Left lung (tissue), 10 donors: ENCODE data around the gene GGCX. TPM values are rescaled to one million over a fixed set of nuclear protein-coding genes. Genes with fewer than 3 reads are reported as not detected.
A peak's percentile ranks its signal among the peaks of the same experiment; 100 is the strongest.

ENCODE experiments used
- ATAC-seq: fragments of 200-7000 bp; cut with Tn5 transposase; one replicate; pipeline ENCODE4 v1.9.1; 2020; ENCODE audit warnings: moderate library complexity
- DNase-seq, 4 donors: peaks; one replicate each; pipeline ENCODE4 v3.0.0-alpha.2; 2013 to 2020
- H3K27ac ChIP-seq, 2 donors: fragments of 200-600 bp; sonication (generic) in 1 of 2; one replicate each; pipeline versions ENCODE4 v1.5.0 to v1.8.0; 2020 to 2021
- H3K27me3 ChIP-seq, 2 donors: fragments of 200-600 bp; sonication (generic) in 1 of 2; one replicate each; pipeline versions ENCODE4 v1.5.0 to v1.8.0; 2020 to 2021
- H3K36me3 ChIP-seq, 2 donors: fragments of 200-600 bp; sonication (generic) in 1 of 2; one replicate each; pipeline versions ENCODE4 v1.5.0 to v1.8.0; 2020 to 2021
- H3K4me1 ChIP-seq, 2 donors: fragments of 200-600 bp; one replicate each; pipeline ENCODE4 v1.8.0; 2021
- H3K4me3 ChIP-seq, 2 donors: fragments of 200-600 bp; sonication (generic) in 1 of 2; one replicate each; pipeline versions ENCODE4 v1.5.0 to v1.8.0; 2020 to 2021; ENCODE audit warnings: mild to moderate bottlenecking in 1 of 2
- H3K9me3 ChIP-seq, 2 donors: fragments of 200-600 bp; sonication (generic) in 1 of 2; one replicate each; pipeline versions ENCODE4 v1.5.0 to v1.8.0; 2020 to 2021
- CTCF ChIP-seq, 2 donors: fragments of 200-600 bp; sonication (generic) in 1 of 2; IDR thresholded peaks; one replicate each; pipeline versions ENCODE4 v1.5.0 to v1.8.0; 2021; ENCODE audit warnings: antibody characterized with exemption in 2 of 2
- intact Hi-C, 2 donors: fragments of 100-400 bp; cut with DNase I; formaldehyde crosslinking; loops; one replicate each; pipeline versions ENCODE4 v1.11.2 to v1.14.2; 2022
- polyA plus RNA-seq, 6 donors: library from polyadenylated mRNA; unstranded; fragments of 120-200 nt; gene quantifications; one replicate each; pipeline ENCODE4 v1.2.1, GENCODE V29; 2013; ENCODE audit not compliant: insufficient read length in 6 of 6
- total RNA-seq, 2 donors: library from RNA; stranded (reverse); fragmentation: NEBNext Ultra II Directional; extraction: Animal tissue kit (Norgen Biotek cat#: 25700); gene quantifications; one replicate each; pipeline ENCODE4 v1.2.1, GENCODE V29; 2021
- donor health status: DM: no; HTN: yes; CAD: no.
- donor health status: DM: no; HTN: no; CAD: no.

Gene GGCX
- total and polyA plus RNA-seq, 8 donors: 31.9 to 126 (median 37.7) TPM

- peak; percentile 76 for ATAC-seq
- TF ChIP-seq CTCF (IDR thresholded peaks at IDR 0.05): peak in 1 of 2 donors; percentile 11
- Histone ChIP-seq H3K36me3 (peaks cover 0 to 25% of the 10 kb centered on the region in 2 donors), H3K4me3 (peak overlapping the region; percentile 35 to 59), H3K4me1 (peaks cover 22 to 72% of the 10 kb centered on the region in 2 donors), H3K9me3 (no peaks in the 10 kb centered on the region), H3K27ac (peak overlapping the region; percentile 90 to 91), H3K27me3 (no peaks in the 10 kb centered on the region)
- intact Hi-C loops: no loop called here
- DNase-seq: peak in 3 of 4 donors; percentile 47 to 89 (median 82)
These were observed 17.2 kb upstream of the GGCX start for GRCh38 chr2:85578243-85579180.

- ATAC-seq (peak; percentile 88), DNase-seq (peak in 3 of 4 donors; percentile 69 to 91 (median 88))
- Histone ChIP-seq H3K9me3 (no peaks in the 10 kb centered on the region), H3K27ac (peak within 1 kb of the TSS; percentile 90 to 91), H3K4me1 (peaks cover 22 to 63% of the 10 kb centered on the region in 2 donors), H3K27me3 (no peaks in the 10 kb centered on the region), H3K36me3 (peaks cover 0 to 20% of the 10 kb centered on the region in 2 donors), H3K4me3 (peak within 1 kb of the TSS; percentile 35 to 59)
- intact Hi-C loops: no loop called here
- TF ChIP-seq CTCF (IDR thresholded peaks at IDR 0.05): no peak
These were observed 16.3 kb upstream of the GGCX start, which contains the start of gene VAMP8 for GRCh38 chr2:85577386-85578242. TSS of gene VAMP8 (plus strand) at chr2:85577586. CDS start at chr2:85577647, 61 bp downstream.

GRCh38 chr2:85577063-85577385 lies 15.7 kb upstream of the GGCX start:
- DNase-seq (no peak), ATAC-seq (no peak)
- Histone ChIP-seq H3K36me3 (peaks cover 0 to 16% of the 10 kb centered on the region in 2 donors), H3K4me1 (peaks cover 22 to 57% of the 10 kb centered on the region in 2 donors), H3K27me3 (no peaks in the 10 kb centered on the region), H3K27ac (peak overlapping the region; percentile 90 to 91), H3K4me3 (peak overlapping the region in 1 of 2 donors; percentile 59), H3K9me3 (no peaks in the 10 kb centered on the region)
- intact Hi-C loops: no loop called here
- no peak for TF ChIP-seq CTCF (IDR thresholded peaks at IDR 0.05)

- peaks cover 22 to 46% of the 10 kb centered on the region in 2 donors for H3K4me1 ChIP-seq
- H3K4me3 ChIP-seq: no peak overlapping the region
- ATAC-seq: no peak
- H3K27ac ChIP-seq: peak overlapping the region in 1 of 2 donors; percentile 91
- no peak for TF ChIP-seq CTCF (IDR thresholded peaks at IDR 0.05)
- no peak for DNase-seq
- no peaks in the 10 kb centered on the region for H3K27me3 ChIP-seq
- peaks cover 0 to 3% of the 10 kb centered on the region in 2 donors for H3K36me3 ChIP-seq
- intact Hi-C loops: no loop called here
- H3K9me3 ChIP-seq: no peaks in the 10 kb centered on the region
These were observed 14.4 kb upstream of the GGCX start for GRCh38 chr2:85575739-85576138.
